ENCODE measurements around the gene TMEM123. TPM values are rescaled to one million over a fixed set of nuclear protein-coding genes. Genes with fewer than 3 reads are reported as not detected.

Gene TMEM123
- total and polyA plus RNA-seq, 2 donors (not counting 3 experiments of a cell fraction or from before 2014, with no cell fraction given): 201 to 257 TPM

DNA sequence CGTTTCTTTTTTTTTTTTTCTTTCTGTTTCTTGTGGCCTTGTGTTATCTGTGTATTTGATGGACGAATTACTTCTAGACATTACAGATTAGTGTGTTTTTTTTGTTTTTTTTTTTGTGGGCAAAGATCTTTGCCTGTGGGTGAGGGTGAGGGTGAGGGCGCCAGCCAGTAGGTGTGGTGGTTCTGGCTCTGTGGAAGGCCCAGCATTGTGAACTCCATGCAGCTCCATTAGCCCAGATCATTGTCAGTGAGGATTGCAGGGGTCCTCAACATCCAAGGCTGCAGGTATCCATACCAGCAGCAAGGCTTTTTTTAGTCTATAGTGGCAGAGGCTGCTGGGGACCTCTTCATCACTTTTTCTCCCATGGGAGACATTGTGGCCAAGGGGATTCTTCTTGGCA, 91.9 kb downstream of the TMEM123 start:
- H4K20me1 ChIP-seq (replicated peaks; ENCODE audit: control insufficient read depth, extremely low read depth, insufficient read depth, low read length): no peaks in the 10 kb centered on the region
- intact Hi-C loops (cut with micrococcal nuclease): no loop called here
- ChIA-PET CTCF (interaction anchor here (0.8 to 3.9 kb wide), 3 partner anchors 11 to 136 kb away, joined by 4 to 15 read pairs (median 4); no protein-coding TSS in a partner anchor), POLR2A (no interaction called here)
- no peaks in the 10 kb centered on the region for H3K4me1 ChIP-seq (ENCODE audit: control insufficient read depth, extremely low read depth, insufficient read depth, low read length)
- no peak overlapping the region for H3K4me3 ChIP-seq (replicated peaks in 1 of 3; ENCODE audit: insufficient read depth in 1 of 3, low read depth in 1 of 3, low read length in 3 of 3)
- H2AFZ ChIP-seq (ENCODE audit: low read depth, low read length): no peak overlapping the region
- H3K79me2 ChIP-seq (ENCODE audit: control insufficient read depth, insufficient read depth, low read length): peaks cover 67% of the 10 kb centered on the region
- no peak overlapping the region for H3K9ac ChIP-seq (replicated peaks; ENCODE audit: extremely low read depth, insufficient read depth, low read length)
- no TSS peak for BruUV-seq (replicated peaks)
- TF ChIP-seq POLR2A (IDR thresholded peaks at IDR 0.05; ENCODE audit: low read depth, low read length) (no peak), JUN (IDR thresholded peaks at IDR 0.05; ENCODE audit: borderline replicate concordance, insufficient read depth, insufficient read length, low read depth) (no peak), POLR2AphosphoS5 (IDR thresholded peaks at IDR 0.05; ENCODE audit: insufficient read depth, low read depth, low read length) (no peak), FOS (IDR thresholded peaks at IDR 0.05; ENCODE audit: borderline replicate concordance, insufficient read depth, low read length) (no peak), GATA2 (IDR thresholded peaks at IDR 0.05; ENCODE audit: insufficient read depth, insufficient read length, low read depth, low read length) (no peak), MYC (IDR thresholded peaks at IDR 0.05; ENCODE audit: low read depth, low read length) (no peak), EZH2 (IDR thresholded peaks at IDR 0.05; ENCODE audit: borderline replicate concordance, low read depth, low read length, severe bottlenecking) (no peak)
- TF ChIP-seq, protein P1, sequence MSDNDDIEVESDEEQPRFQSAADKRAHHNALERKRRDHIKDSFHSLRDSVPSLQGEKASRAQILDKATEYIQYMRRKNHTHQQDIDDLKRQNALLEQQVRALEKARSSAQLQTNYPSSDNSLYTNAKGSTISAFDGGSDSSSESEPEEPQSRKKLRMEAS (IDR thresholded peaks at IDR 0.05; ENCODE audit: insufficient read depth, insufficient read length): no peak
- TF ChIP-seq, protein P2, sequence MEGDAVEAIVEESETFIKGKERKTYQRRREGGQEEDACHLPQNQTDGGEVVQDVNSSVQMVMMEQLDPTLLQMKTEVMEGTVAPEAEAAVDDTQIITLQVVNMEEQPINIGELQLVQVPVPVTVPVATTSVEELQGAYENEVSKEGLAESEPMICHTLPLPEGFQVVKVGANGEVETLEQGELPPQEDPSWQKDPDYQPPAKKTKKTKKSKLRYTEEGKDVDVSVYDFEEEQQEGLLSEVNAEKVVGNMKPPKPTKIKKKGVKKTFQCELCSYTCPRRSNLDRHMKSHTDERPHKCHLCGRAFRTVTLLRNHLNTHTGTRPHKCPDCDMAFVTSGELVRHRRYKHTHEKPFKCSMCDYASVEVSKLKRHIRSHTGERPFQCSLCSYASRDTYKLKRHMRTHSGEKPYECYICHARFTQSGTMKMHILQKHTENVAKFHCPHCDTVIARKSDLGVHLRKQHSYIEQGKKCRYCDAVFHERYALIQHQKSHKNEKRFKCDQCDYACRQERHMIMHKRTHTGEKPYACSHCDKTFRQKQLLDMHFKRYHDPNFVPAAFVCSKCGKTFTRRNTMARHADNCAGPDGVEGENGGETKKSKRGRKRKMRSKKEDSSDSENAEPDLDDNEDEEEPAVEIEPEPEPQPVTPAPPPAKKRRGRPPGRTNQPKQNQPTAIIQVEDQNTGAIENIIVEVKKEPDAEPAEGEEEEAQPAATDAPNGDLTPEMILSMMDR (IDR thresholded peaks at IDR 0.05; ENCODE audit: extremely low read depth in 1 of 2, insufficient read depth in 1 of 2, low read depth in 1 of 2, low read length in 2 of 2): no peak
- peaks cover 15 to 36% of the 10 kb centered on the region in 2 experiments for H3K36me3 ChIP-seq (ENCODE audit: control insufficient read depth in 2 of 2, extremely low read depth in 1 of 2, insufficient read depth in 2 of 2, low read length in 2 of 2)
- H3K4me2 ChIP-seq (ENCODE audit: insufficient read depth, low read length): no peak overlapping the region
- H3K27me3 ChIP-seq (ENCODE audit: control insufficient read depth in 2 of 2, insufficient read depth in 2 of 2, low read length in 2 of 2): no peaks in the 10 kb centered on the region
- no peak overlapping the region for H3K27ac ChIP-seq (ENCODE audit: insufficient read depth, low read depth, low read length)
- dilution Hi-C loops (cut with MboI; ENCODE audit: extremely low pct_ligation_motif_present, low sequenced_read_pairs): no loop called here
- H3K9me3 ChIP-seq (replicated peaks; ENCODE audit: control insufficient read depth, insufficient read depth, low read length): no peaks in the 10 kb centered on the region
- FAIRE-seq (no peak), DNase-seq (ENCODE audit: low read depth, low spot score) (no peak)
- H3K9me1 ChIP-seq (replicated peaks; ENCODE audit: control insufficient read depth, extremely low read depth, insufficient read depth, low read length): no peaks in the 10 kb centered on the region
